Thyroid gland (tissue), 4 donors: ENCODE results near the gene DNAH14. TPM values are rescaled to one million over a fixed set of nuclear protein-coding genes. Genes with fewer than 3 reads are reported as not detected.
A peak's percentile ranks its signal among the peaks of the same experiment; 100 is the strongest.

Experiments
- DNase-seq, 2 donors: peaks; one replicate each; pipeline ENCODE4 v3.0.0-alpha.2; 2019
- H3K27ac ChIP-seq, 3 donors: fragments of 200-600 bp; sonication (generic); 1 replicate in 2 of 3; 2 replicates in 1 of 3; pipeline ENCODE4 v1.5.1; 2016 to 2019; ENCODE audit warnings: mild to moderate bottlenecking in 1 of 3, moderate library complexity in 1 of 3
- H3K27me3 ChIP-seq: fragments of 200-600 bp; sonication (generic); one replicate; pipeline ENCODE4 v1.5.1; 2019
- H3K36me3 ChIP-seq, 2 donors: fragments of 200-600 bp; sonication (generic); one replicate each; pipeline ENCODE4 v1.5.1; 2016 to 2019
- H3K4me1 ChIP-seq, 2 donors: fragments of 200-600 bp; sonication (generic); one replicate each; pipeline ENCODE4 v1.5.1; 2017 to 2019
- H3K4me3 ChIP-seq, 3 donors: fragments of 200-600 bp; sonication (generic); replicated peaks in 1 of 3; 1 replicate in 2 of 3; 2 replicates in 1 of 3; pipeline ENCODE4 v1.5.1; 2016; ENCODE audit warnings: mild to moderate bottlenecking in 1 of 3
- H3K9me3 ChIP-seq: fragments of 200-600 bp; sonication (generic); one replicate; pipeline ENCODE4 v1.5.1; 2017
- POLR2A ChIP-seq, 2 donors: fragments of 450-650 bp; IDR thresholded peaks; one replicate each; pipeline ENCODE4 v1.6.1; 2017; ENCODE audit warnings: antibody characterized with exemption in 2 of 2, mild to moderate bottlenecking in 2 of 2, moderate library complexity in 1 of 2
- WGBS, 2 donors: methylation state at CpG; one replicate each; pipeline ENCODE4 v1.1.5; 2017; 5-methylcytosine and 5-hydroxymethylcytosine counted together
- intact Hi-C: fragments of 100-400 bp; cut with DNase I; formaldehyde crosslinking; loops from one replicate; pipeline ENCODE4 v1.15.1; 2023
- total RNA-seq, 4 donors: library from RNA; depleted of rRNA; stranded (reverse); fragments of >200 nt; gene quantifications; one replicate each; pipeline ENCODE4 v1.2.3, GENCODE V29; 2016
- TF ChIP-seq, protein P1 (sequence below), 6 experiments: fragments of 200-600 bp in 3 of 6; fragments of 450-650 bp in 3 of 6; sonication (generic) in 3 of 6; IDR thresholded peaks; one replicate each; pipeline ENCODE4 v1.5.1; 2016 to 2019; ENCODE audit warnings: antibody characterized with exemption in 6 of 6, mild to moderate bottlenecking in 2 of 6, inconsistent platforms in 1 of 6, moderate library complexity in 1 of 6

The DNAH14 gene
- total RNA-seq, 4 donors from 2014 or later, result 60.5 to 75.9 (median 69.2) TPM

DNA sequence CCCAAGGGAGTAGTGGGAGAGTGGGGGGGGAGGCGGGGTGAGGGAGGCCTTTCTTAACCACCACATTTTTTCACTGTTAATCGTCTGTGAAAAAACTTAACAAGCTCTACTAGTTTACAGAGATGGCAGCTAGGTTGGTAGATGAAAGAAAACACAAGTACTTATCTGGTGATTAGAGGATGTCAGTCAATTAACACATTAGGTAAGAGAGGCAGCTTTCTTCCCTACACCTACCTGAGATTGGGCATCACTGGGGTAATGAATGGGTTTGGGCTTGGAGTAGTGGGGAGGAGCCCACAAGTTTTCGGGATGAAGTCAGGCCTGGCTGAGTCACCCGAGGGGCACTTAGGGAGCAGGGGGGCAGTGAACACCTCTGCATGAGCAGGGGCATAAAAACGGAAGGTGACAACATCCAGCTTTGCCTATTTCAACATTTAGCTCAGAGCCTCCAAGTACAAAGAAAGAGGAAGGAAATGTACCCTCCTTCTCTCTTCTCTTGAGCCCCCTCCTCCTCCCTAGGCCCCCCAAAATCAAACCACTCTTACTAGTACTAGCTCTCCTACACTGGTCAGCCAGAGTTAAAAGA, 495.8 kb downstream of the DNAH14 start:
- H3K9me3 ChIP-seq, result no peaks in the 10 kb centered on the region
- no peaks in the 10 kb centered on the region for H3K27me3 ChIP-seq
- DNase-seq, result no peak
- 58 to 66% methylated on average over 5 of the region's 5 CpGs for WGBS, 2 donors
- intact Hi-C loops, result no loop called here
- TF ChIP-seq, protein P1, sequence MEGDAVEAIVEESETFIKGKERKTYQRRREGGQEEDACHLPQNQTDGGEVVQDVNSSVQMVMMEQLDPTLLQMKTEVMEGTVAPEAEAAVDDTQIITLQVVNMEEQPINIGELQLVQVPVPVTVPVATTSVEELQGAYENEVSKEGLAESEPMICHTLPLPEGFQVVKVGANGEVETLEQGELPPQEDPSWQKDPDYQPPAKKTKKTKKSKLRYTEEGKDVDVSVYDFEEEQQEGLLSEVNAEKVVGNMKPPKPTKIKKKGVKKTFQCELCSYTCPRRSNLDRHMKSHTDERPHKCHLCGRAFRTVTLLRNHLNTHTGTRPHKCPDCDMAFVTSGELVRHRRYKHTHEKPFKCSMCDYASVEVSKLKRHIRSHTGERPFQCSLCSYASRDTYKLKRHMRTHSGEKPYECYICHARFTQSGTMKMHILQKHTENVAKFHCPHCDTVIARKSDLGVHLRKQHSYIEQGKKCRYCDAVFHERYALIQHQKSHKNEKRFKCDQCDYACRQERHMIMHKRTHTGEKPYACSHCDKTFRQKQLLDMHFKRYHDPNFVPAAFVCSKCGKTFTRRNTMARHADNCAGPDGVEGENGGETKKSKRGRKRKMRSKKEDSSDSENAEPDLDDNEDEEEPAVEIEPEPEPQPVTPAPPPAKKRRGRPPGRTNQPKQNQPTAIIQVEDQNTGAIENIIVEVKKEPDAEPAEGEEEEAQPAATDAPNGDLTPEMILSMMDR (IDR thresholded peaks at IDR 0.05), result no peak
- H3K4me1 ChIP-seq, result peaks cover 11 to 27% of the 10 kb centered on the region in 2 donors
- no peak overlapping the region for H3K27ac ChIP-seq
- peaks cover 0 to 5% of the 10 kb centered on the region in 2 donors for H3K36me3 ChIP-seq
- no peak overlapping the region for H3K4me3 ChIP-seq

DNA sequence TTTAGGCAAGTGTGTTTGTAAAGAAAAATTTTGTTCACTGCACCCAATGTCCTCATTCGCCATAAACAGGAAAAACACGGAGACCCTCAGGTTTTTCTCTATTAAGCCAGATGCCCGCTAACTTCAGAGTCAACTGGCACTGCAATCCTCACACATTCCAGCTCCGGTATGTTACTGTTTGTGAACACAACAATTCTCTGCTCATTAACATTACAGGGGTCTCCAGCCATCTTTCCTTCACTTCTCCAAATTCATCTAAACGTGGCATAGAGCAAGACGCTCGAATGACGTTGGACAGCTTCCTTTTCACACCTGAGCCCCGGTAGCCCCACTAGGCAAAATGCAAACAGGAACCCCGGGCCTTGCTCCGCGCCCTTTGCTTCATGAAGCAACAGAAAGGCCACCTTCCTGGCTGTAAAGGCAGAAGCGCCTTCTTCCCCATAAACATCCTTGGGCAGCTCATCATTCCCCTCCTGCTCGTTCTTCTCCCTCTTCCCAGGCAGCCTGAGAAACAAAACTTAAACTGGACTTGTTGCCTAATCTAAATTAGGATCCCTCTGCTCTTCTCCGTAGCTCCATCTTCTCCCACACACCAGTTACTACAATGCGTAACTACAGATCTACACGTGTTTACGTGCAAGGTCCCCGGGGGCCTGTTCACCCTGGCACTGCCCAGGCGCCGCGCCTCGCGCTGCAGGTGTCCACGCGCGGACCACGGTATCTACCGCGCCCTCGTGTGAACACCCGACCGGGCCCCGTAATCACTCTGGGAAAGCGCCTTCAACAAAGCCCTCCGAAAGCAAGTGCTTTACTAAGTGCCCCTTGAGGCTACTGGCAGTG, 497.1 kb downstream of the DNAH14 start:
- H3K4me1 ChIP-seq, result peaks cover 11 to 27% of the 10 kb centered on the region in 2 donors

DNA sequence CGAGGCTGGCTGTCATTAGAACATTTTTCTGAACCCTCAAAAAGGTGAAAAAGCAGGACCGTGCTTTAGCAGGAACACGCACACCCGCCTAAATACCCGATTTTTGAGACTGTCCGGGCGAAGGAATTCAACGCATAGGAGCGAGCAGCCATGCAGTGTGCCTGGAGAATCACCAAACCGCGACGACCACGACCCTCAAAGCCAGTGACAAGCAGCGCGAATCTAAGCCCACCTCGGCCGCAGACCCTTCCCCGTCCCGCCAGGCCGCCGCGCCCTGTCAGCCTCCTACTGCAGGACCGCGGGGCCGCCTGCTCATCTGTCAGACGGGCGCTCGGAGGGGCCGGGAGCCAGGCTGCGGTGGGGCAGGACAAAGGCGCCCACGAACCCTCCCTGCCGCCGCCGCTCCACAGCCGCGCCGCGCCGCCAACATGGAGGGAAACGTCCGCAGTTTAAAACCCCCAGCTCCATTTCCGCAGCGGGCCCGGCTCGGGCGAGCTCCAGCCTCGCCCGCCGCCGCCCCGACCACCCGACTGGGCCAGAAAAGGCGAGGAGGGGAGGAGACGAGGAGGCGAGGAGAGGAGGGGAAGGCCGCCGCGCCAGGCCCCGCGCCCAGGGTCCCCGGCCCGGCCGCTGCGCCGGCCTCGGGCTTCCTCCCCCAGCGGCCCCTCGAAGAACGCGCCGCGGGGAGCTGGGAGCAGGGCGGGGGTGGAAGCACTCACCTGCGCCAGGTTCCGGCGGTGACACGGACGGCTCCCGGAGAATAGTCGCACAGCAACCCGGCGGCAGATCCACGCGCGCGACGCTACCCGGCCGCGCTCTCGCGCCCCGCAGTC, 498.0 kb downstream of the DNAH14 start, which contains the start of gene LBR:
TSS of gene LBR (minus strand) at position 804 of the 833 bp plus-strand sequence. CDS start 3,963 bp downstream, outside the sequence.
- Histone ChIP-seq H3K9me3 (no peaks in the 10 kb centered on the region), H3K4me3 (peak within 1 kb of the TSS; percentile 88 to 98 (median 96)), H3K4me1 (peaks cover 11 to 27% of the 10 kb centered on the region in 2 donors), H3K27ac (peak within 1 kb of the TSS; percentile 80 to 88 (median 80)), H3K36me3 (peaks cover 0 to 3% of the 10 kb centered on the region in 2 donors), H3K27me3 (no peaks in the 10 kb centered on the region)
- DNase-seq, result peak; percentile 27 to 43
- intact Hi-C loops, result no loop called here
- WGBS, 2 donors, result 0 to 2% methylated on average over 13 to 32 of the region's 94 CpGs
- TF ChIP-seq, protein P1 (IDR thresholded peaks at IDR 0.05), result no peak
- peak in 1 of 2 donors; percentile 47 for TF ChIP-seq POLR2A (IDR thresholded peaks at IDR 0.05)

More for the DNA sequence above, 497.1 kb downstream of the DNAH14 start:
- 12 to 14% methylated on average over 33 to 36 of the region's 36 CpGs for WGBS, 2 donors
- peak overlapping the region in 2 of 3 donors; percentile 80 to 84 for H3K27ac ChIP-seq
- H3K36me3 ChIP-seq, result peaks cover 0 to 5% of the 10 kb centered on the region in 2 donors
- intact Hi-C loops, result no loop called here
- H3K4me3 ChIP-seq, result peak overlapping the region; percentile 88 to 98 (median 96)
- no peaks in the 10 kb centered on the region for H3K27me3 ChIP-seq
- TF ChIP-seq, protein P1 (IDR thresholded peaks at IDR 0.05), result no peak
- peak in 1 of 2 donors; percentile 17 for TF ChIP-seq POLR2A (IDR thresholded peaks at IDR 0.05)
- no peaks in the 10 kb centered on the region for H3K9me3 ChIP-seq
- DNase-seq, result peak; percentile 57 to 63

DNA sequence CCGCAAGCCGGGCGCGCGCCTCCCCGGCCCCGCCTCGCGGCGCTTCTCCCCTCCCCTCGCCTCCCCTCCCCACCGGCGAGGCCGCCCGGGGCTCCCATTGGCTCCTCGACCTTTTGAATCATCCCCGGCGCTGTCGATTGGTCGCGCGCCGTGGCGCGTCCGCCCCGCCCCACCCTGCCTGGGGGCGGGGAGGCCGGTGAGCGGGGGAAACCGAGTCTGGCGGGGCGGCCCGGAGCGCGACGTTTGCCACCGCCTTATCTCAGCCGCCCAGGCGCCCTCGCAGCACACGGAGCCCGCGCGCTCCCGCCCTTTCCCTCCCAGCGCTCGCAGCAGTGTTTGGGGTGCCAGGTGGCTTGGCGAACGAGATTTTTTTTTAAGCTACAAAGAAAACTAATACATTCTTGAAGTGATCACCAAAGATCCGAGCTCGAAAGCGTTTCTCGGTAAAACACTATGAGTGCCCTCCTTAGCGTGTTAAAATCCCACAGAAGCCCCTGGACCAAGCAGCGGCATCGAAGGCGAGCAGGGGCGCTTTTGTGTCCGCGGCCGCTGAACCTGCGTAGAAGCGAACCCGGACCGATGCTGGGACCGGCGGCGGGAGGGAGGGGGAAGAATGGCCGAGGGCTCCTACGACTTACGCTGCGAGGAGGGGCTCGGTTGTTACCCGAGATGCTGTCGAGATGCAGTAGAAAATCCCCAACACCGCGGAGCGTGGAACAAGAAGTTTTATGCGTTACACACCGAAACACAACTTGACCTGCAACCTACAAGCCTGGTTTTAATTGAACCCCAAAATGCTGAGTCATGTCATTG, 498.8 kb downstream of the DNAH14 start:
- H3K4me1 ChIP-seq, result peaks cover 11 to 27% of the 10 kb centered on the region in 2 donors
- intact Hi-C loops, result no loop called here
- WGBS, 2 donors, result 0 to 1% methylated on average over 38 to 43 of the region's 81 CpGs

More for the DNA sequence above, 498.8 kb downstream of the DNAH14 start:
- no peaks in the 10 kb centered on the region for H3K27me3 ChIP-seq
- H3K4me3 ChIP-seq, result peak overlapping the region; percentile 21 to 98 (median 88)
- H3K9me3 ChIP-seq, result no peaks in the 10 kb centered on the region
- DNase-seq, result peak; percentile 90 to 92
- H3K27ac ChIP-seq, result peak overlapping the region; percentile 64 to 88 (median 80)
- peak in 1 of 2 donors; percentile 91 for TF ChIP-seq POLR2A (IDR thresholded peaks at IDR 0.05)
- TF ChIP-seq, protein P1 (IDR thresholded peaks at IDR 0.05), result no peak
- no peaks in the 10 kb centered on the region for H3K36me3 ChIP-seq
